ENCODE results near the gene INHA.

Gene INHA

DNA sequence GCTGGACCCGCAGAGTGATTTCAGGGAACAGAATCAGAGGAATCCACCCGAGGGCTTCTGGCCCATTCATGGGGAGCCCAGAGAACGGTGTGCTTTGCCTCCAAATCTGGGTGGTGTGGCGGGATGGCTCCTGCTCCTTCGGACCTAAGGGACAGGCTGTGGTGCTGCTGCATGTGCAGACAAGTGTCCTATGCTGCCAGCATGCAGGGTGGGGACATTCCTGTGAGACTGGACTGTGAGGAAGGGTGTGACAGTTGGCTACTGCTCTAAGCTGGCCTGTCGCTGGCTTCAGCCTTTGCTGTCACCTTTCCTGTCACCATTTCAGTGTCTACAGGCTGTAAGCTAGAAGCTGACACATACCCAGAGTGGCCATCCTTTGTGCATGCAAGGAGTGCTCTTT, 52.5 kb downstream of the INHA start:
- TF ChIP-seq, protein P1, sequence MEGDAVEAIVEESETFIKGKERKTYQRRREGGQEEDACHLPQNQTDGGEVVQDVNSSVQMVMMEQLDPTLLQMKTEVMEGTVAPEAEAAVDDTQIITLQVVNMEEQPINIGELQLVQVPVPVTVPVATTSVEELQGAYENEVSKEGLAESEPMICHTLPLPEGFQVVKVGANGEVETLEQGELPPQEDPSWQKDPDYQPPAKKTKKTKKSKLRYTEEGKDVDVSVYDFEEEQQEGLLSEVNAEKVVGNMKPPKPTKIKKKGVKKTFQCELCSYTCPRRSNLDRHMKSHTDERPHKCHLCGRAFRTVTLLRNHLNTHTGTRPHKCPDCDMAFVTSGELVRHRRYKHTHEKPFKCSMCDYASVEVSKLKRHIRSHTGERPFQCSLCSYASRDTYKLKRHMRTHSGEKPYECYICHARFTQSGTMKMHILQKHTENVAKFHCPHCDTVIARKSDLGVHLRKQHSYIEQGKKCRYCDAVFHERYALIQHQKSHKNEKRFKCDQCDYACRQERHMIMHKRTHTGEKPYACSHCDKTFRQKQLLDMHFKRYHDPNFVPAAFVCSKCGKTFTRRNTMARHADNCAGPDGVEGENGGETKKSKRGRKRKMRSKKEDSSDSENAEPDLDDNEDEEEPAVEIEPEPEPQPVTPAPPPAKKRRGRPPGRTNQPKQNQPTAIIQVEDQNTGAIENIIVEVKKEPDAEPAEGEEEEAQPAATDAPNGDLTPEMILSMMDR (IDR thresholded peaks at IDR 0.05): no peak

DNA sequence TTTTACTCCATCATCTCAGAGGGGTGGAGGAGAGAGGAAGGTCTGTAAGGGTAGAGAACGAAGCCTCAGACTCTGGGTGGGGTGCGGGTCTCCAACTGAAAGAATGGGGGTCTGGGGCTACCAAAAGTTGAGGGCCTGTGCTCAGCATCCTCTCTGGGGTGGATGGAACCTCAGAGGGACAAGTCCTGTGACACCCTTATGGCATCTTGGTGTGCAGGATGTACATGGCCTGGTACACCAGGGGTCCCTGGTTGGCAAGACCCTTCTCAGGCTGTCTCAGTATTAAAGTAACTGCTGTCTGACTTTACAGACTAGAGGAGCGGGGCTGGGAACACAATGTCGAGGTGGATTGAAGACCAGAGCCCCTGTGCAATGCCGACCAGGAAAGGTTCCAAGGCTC, 53.1 kb downstream of the INHA start:
- TF ChIP-seq, protein P1 (IDR thresholded peaks at IDR 0.05): no peak
